Heart left ventricle (tissue), 13 donors: ENCODE data around the gene FAM227B.

Experiments
- CTCF ChIP-seq, 12 donors: fragments of 200-600 bp; sonication (generic) in 4 of 12; IDR thresholded peaks; one replicate each; pipeline versions ENCODE4 v1.5.0 to v1.8.0; 2018 to 2022; ENCODE audit warnings: antibody characterized with exemption in 12 of 12, mild to moderate bottlenecking in 5 of 12
- POLR2A ChIP-seq, 2 donors: fragments of 450-650 bp; IDR thresholded peaks; one replicate each; pipeline ENCODE4 v1.6.1; 2017; ENCODE audit warnings: antibody characterized with exemption in 2 of 2, mild to moderate bottlenecking in 2 of 2, moderate library complexity in 2 of 2
- donor health status: ischemic (EF 13 %, LVEDD 7.1; RV severe dilation, severe dysfunction).
- donor health status: DM: no; HTN: yes; CAD: no.
- donor health status: DM: no; HTN: no; CAD: no.
- donor health status: ischemic (EF 25% LVEDD 6.9; RV normal size, moderate dysfunction).
- donor health status: ischemic (EF 25% LVEDD 5.7; RV mildly dilated, moderate dysfunction).
- donor health status: ischemic (EF 35%, LVEDD 5.7; RV mildly dilated, moderate dysfunction).
- donor health status: nonischemic (EF 11% LVEDD 7.7; RV severe dilation, severe dysfunction).
- donor health status: DM: yes; HTN: yes; CAD: no.
- donor health status: PGD.
- donor health status: ischemic (EF 29% LVEDD 5.4; RV normal size, mild dysfunction).
- donor health status: nonischemic (EF 23%, LVEDD 6.1; RV moderate dilation, normal function).

- no peak for TF ChIP-seq CTCF (IDR thresholded peaks at IDR 0.05)
- no peak for TF ChIP-seq POLR2A (IDR thresholded peaks at IDR 0.05)
These were observed 277.1 kb downstream of the FAM227B start for GRCh38 chr15:49343546-49343945.
